MCF 10A (cell line): ENCODE results near the gene ZBTB14. TPM values are rescaled to one million over a fixed set of nuclear protein-coding genes. Genes with fewer than 3 reads are reported as not detected.

Experiments
- BruUV-seq: library from RNA; stranded (reverse); fragments of 400-500 nt; replicated peaks from 2 replicates; lab custom pipeline; 2021; lab: Mats Ljungman, UMichigan
- CTCF ChIA-PET: fragments of 300-600 bp; sonication (Branson Sonifier 250); formaldehyde crosslinking; extraction: SDS; loops from one replicate; lab custom pipeline; 2021; ENCODE audit warnings: antibody characterized with exemption, inconsistent platforms; lab: Yijun Ruan, JAX
- POLR2A ChIA-PET: fragments of 300-600, 350-650 bp; sonication (Branson Sonifier 250); formaldehyde crosslinking; extraction: SDS; loops from one replicate; lab custom pipeline; 2020; ENCODE audit warnings: antibody characterized with exemption, inconsistent platforms; lab: Yijun Ruan, JAX
- DNase-seq: peaks from one replicate; pipeline ENCODE4 v3.0.0-alpha.2; 2018; ENCODE audit not compliant: unreplicated experiment
- H3K27ac Mint-ChIP-seq: one replicate; pipeline ENCODE4 v1.8.0; 2022; ENCODE audit warnings: mild to moderate bottlenecking, low read depth, mixed read lengths; ENCODE audit not compliant: unreplicated experiment
- H3K27me3 Mint-ChIP-seq: one replicate; pipeline ENCODE4 v1.8.0; 2022; ENCODE audit warnings: mixed read lengths; ENCODE audit not compliant: insufficient read depth, unreplicated experiment
- H3K36me3 Mint-ChIP-seq: one replicate; pipeline ENCODE4 v1.8.0; 2022; ENCODE audit warnings: mild to moderate bottlenecking, moderate library complexity, mixed read lengths; ENCODE audit not compliant: insufficient read depth, unreplicated experiment
- H3K4me1 Mint-ChIP-seq: one replicate; pipeline ENCODE4 v1.8.0; 2022; ENCODE audit warnings: mixed read lengths; ENCODE audit not compliant: insufficient read depth, unreplicated experiment
- H3K4me3 Mint-ChIP-seq: one replicate; pipeline ENCODE4 v1.8.0; 2022; ENCODE audit warnings: mild to moderate bottlenecking, moderate library complexity, mixed read lengths; ENCODE audit not compliant: unreplicated experiment
- H3K9me3 Mint-ChIP-seq: one replicate; pipeline ENCODE4 v1.8.0; 2022; ENCODE audit warnings: mixed read lengths; ENCODE audit not compliant: unreplicated experiment
- CTCF ChIP-seq: fragments of 200-600 bp; IDR thresholded peaks from one replicate; pipeline ENCODE4 v1.8.0; 2022; ENCODE audit warnings: antibody characterized with exemption, mild to moderate bottlenecking; ENCODE audit not compliant: unreplicated experiment
- intact Hi-C: fragments of 100-400 bp; cut with micrococcal nuclease; formaldehyde crosslinking; loops from 2 replicates; pipeline ENCODE4 v1.14.1; 2022
- total RNA-seq: library from RNA; stranded (reverse); gene quantifications from 2 replicates; pipeline ENCODE4 v1.2.3, GENCODE V29; 2022

Gene ZBTB14
- total RNA-seq, 1 experiment from 2014 or later = 7.3 TPM

DNA sequence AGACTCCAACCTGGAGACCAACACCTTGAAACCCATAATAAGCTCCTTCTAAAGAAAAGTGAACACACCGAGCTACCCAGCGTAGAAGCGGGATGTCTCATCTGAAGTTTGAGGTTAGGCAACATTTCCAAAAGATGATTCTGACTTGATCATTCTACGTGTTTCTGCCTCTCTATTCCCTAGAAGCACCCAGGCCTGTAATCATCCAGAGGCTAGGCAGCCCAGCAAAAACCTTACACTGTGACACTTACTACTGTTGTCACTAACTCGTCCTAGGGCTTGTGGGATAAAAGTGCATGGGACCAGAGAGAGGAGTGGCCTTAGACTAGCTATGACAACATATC, 1.4 kb downstream of the ZBTB14 start:
- CTCF ChIA-PET = interaction anchor here (1.1 to 1.2 kb wide), 2 partner anchors 106 to 221 kb away, joined by 3 to 4 read pairs; no protein-coding TSS in a partner anchor
- no TSS peak for BruUV-seq
- POLR2A ChIA-PET = interaction anchor here (0.7 to 4.0 kb wide), 8 partner anchors 10 to 1700 kb away, joined by 3 to 33 read pairs (median 4); no protein-coding TSS in a partner anchor
- intact Hi-C loops = no loop called here
- Mint-ChIP-seq H3K36me3 (peaks cover 30% of the 10 kb centered on the region), H3K27me3 (peaks cover 6% of the 10 kb centered on the region), H3K4me1 (peaks cover 6% of the 10 kb centered on the region), H3K9me3 (no peaks in the 10 kb centered on the region), H3K27ac (peak overlapping the region; percentile 23), H3K4me3 (peak overlapping the region; percentile 82)
- no peak for DNase-seq
- TF ChIP-seq CTCF = no peak

DNA sequence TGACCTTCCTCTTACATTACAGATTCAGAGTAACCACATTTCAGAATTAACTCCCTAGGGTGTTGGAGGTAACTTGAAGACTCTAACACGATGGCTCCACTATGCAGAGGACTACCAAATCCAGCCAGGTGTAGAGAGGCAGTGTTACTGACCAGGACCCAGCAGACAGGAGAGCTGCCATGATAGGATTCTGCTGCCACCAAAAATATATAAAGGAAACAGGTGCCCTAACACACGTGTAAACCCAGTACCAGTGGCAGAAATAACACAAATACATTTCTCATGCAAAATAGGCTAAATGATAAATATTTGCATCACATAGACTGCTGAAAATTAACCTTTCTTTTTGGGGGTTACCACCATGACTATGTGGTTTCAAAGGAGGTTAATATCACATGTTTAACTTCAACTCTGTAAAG, 7.0 kb downstream of the ZBTB14 start:
- DNase-seq = no peak
- H3K9me3 Mint-ChIP-seq = no peaks in the 10 kb centered on the region
- intact Hi-C loops = no loop called here
- ChIA-PET CTCF (interaction anchor here (0.6 kb wide), 1 partner anchor 155 kb away, joined by 3 read pairs; no protein-coding TSS in a partner anchor), POLR2A (no interaction called here)
- H3K4me1 Mint-ChIP-seq = no peaks in the 10 kb centered on the region
- H3K27me3 Mint-ChIP-seq = no peaks in the 10 kb centered on the region
- no peak overlapping the region for H3K4me3 Mint-ChIP-seq
- no TSS peak for BruUV-seq
- H3K27ac Mint-ChIP-seq = no peak overlapping the region
- H3K36me3 Mint-ChIP-seq = peaks cover 25% of the 10 kb centered on the region
- no peak for TF ChIP-seq CTCF

DNA sequence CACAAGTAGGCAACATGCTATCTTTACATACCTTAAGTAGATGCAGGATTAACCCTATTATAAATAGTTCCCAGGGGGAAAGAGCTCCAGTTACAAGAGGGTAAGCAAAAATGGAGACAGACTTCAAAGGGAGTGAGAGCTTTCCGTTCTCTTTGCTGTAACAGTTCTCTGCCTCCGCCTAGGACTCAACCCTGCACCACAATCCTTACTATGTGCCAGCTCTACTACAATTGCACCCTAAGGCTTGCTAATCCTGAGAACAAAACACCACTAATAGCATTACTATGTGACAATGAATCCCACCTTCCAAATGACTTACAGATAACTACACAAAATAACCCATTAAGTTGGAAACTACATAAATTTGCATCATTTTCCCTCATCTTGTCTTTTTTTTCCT, 7.7 kb downstream of the ZBTB14 start:
- H3K27me3 Mint-ChIP-seq = no peaks in the 10 kb centered on the region
- no peaks in the 10 kb centered on the region for H3K4me1 Mint-ChIP-seq
- intact Hi-C loops = no loop called here
- no peak for DNase-seq
- no TSS peak for BruUV-seq
- H3K36me3 Mint-ChIP-seq = peaks cover 25% of the 10 kb centered on the region
- no peak for TF ChIP-seq CTCF
- H3K27ac Mint-ChIP-seq = no peak overlapping the region
- no peaks in the 10 kb centered on the region for H3K9me3 Mint-ChIP-seq
- POLR2A ChIA-PET = no interaction called here
- no peak overlapping the region for H3K4me3 Mint-ChIP-seq
- CTCF ChIA-PET = no interaction called here

GRCh38 chr18:5286525-5286924, 9.0 kb downstream of the ZBTB14 start:
- no peak overlapping the region for H3K4me3 Mint-ChIP-seq

More at GRCh38 chr18:5286525-5286924, 9.0 kb downstream of the ZBTB14 start:
- intact Hi-C loops = no loop called here
- CTCF ChIA-PET = no interaction called here
- H3K27ac Mint-ChIP-seq = no peak overlapping the region
- peaks cover 15% of the 10 kb centered on the region for H3K36me3 Mint-ChIP-seq
- no peaks in the 10 kb centered on the region for H3K9me3 Mint-ChIP-seq
- DNase-seq = no peak
- POLR2A ChIA-PET = no interaction called here
- no peaks in the 10 kb centered on the region for H3K27me3 Mint-ChIP-seq
- no TSS peak for BruUV-seq
- no peak for TF ChIP-seq CTCF
- no peaks in the 10 kb centered on the region for H3K4me1 Mint-ChIP-seq
